Right lobe of liver (tissue), 6 donors: Measurements from ENCODE around the gene MRPL58. TPM values are rescaled to one million over a fixed set of nuclear protein-coding genes. Genes with fewer than 3 reads are reported as not detected.

Experiments
- ATAC-seq, 4 donors: fragments of 200-7000 bp; cut with Tn5 transposase; one replicate each; pipeline ENCODE4 v1.9.1; 2020; ENCODE audit warnings: mild to moderate bottlenecking in 4 of 4, moderate library complexity in 4 of 4
- DNase-seq, 3 donors: peaks; one replicate each; pipeline ENCODE4 v3.0.0-alpha.2; 2020
- H3K27ac ChIP-seq, 3 donors: fragments of 200-600 bp; one replicate each; pipeline ENCODE4 v1.8.0; 2022
- H3K27me3 ChIP-seq, 2 donors: fragments of 200-600 bp; one replicate each; pipeline ENCODE4 v1.8.0; 2022
- H3K36me3 ChIP-seq, 4 donors: fragments of 200-600 bp; sonication (generic) in 1 of 4; one replicate each; pipeline versions ENCODE4 v1.5.1 to v1.8.0; 2017 to 2022; ENCODE audit warnings: control low read depth in 1 of 4
- H3K4me1 ChIP-seq, 4 donors: fragments of 200-600 bp; sonication (generic) in 1 of 4; one replicate each; pipeline versions ENCODE4 v1.5.1 to v1.8.0; 2017 to 2022; ENCODE audit warnings: control low read depth in 1 of 4
- H3K4me3 ChIP-seq, 3 donors: fragments of 200-600 bp; one replicate each; pipeline ENCODE4 v1.8.0; 2022
- H3K9me3 ChIP-seq, 4 donors: fragments of 200-600 bp; sonication (generic) in 1 of 4; one replicate each; pipeline versions ENCODE4 v1.5.1 to v1.8.0; 2017 to 2022; ENCODE audit warnings: control low read depth in 1 of 4
- CTCF ChIP-seq, 4 donors: fragments of 200-600 bp in 3 of 4; fragments of 450-650 bp in 1 of 4; IDR thresholded peaks; one replicate each; pipeline versions ENCODE4 v1.5.1 to v1.8.0; 2016 to 2022; ENCODE audit warnings: antibody characterized with exemption in 4 of 4, mild to moderate bottlenecking in 2 of 4
- POLR2A ChIP-seq: fragments of 450-650 bp; IDR thresholded peaks from one replicate; pipeline ENCODE4 v1.6.1; 2017; ENCODE audit warnings: antibody characterized with exemption, mild to moderate bottlenecking
- WGBS: methylation state at CpG from one replicate; pipeline ENCODE4 v1.1.6; 2018; ENCODE audit warnings: low coverage, low lambda C conversion rate; ENCODE audit not compliant: insufficient coverage; ENCODE audit errors: missing lambda C conversion rate; 5-methylcytosine and 5-hydroxymethylcytosine counted together
- intact Hi-C, 2 donors: fragments of 100-400 bp; cut with DNase I; formaldehyde crosslinking; loops; one replicate each; pipeline versions ENCODE4 v1.11.2 to v1.14.1; 2022
- total RNA-seq, 6 experiments: library from RNA; depleted of rRNA in 2 of 6; stranded (reverse); fragments of >200 nt in 2 of 6; fragmentation: NEBNext Ultra II Directional in 3 of 6; extraction: Animal tissue kit (Norgen Biotek cat#: 25700) in 3 of 6; gene quantifications; one replicate each; pipeline versions ENCODE4 v1.1.0 to v1.2.4, GENCODE V29; 2016 to 2023
- donor health status: DM: no; HTN: yes; CAD: no.
- donor health status: DM: no; HTN: no; CAD: no.
- donor health status: DM: no; HTN: no; CAD: no.
- donor health status: DM: no; HTN: yes; CAD: no.
- donor health status: DM: no; HTN: yes; CAD: no.

Gene MRPL58
- total RNA-seq, 6 experiments from 2014 or later = 23.7 to 112 (median 28.1) TPM

- no peak for ATAC-seq
- Histone ChIP-seq H3K27me3 (peaks cover 0 to 7% of the 10 kb centered on the region in 2 donors), H3K4me1 (peaks cover 0 to 21% (median 3%) of the 10 kb centered on the region in 4 donors)
Measured at GRCh38 chr17:74986206-74986576, 26.3 kb upstream of the MRPL58 start.

DNA sequence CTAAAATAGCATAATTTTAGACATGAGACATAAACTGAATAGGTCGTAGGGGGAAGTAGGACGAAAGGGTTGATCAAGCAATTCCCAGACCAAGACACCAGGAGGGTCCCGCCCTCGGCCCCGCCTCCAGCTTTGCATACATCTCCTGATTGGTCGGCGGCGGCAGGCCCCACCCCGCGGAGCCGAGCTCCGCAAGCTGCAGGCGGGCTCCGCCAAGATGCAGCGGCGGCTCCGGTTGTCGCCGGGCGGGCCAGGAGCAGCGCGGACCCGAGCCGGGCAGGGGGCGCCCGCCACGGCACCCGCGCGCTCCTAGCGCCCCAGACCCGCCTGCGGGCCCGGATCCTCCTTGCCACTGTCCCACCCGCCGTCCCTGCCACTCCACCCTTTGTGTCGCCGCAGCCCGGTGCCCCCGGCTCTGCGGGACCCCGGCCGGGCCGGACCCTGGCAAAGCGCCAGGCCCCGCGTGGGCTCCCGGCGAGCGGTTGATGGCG lies 25.0 kb upstream of the MRPL58 start, which contains the start of gene CDR2L:
CDR2L (plus strand) TSS at position 215 of the 491 bp plus-strand sequence. CDS start 412 bp downstream, outside the sequence.
- TF ChIP-seq POLR2A (peak; percentile 86), CTCF (IDR thresholded peaks at IDR 0.05) (no peak)
- Histone ChIP-seq H3K27ac (peak within 1 kb of the TSS; percentile 58 to 85 (median 80)), H3K27me3 (peaks cover 0 to 7% of the 10 kb centered on the region in 2 donors), H3K4me3 (peak within 1 kb of the TSS; percentile 54 to 67 (median 58)), H3K4me1 (peaks cover 0 to 9% (median 3%) of the 10 kb centered on the region in 4 donors), H3K36me3 (no peaks in the 10 kb centered on the region), H3K9me3 (no peaks in the 10 kb centered on the region)
- 0% methylated on average over 11 of the region's 51 CpGs for WGBS
- peak; percentile 95 to 97 (median 95) for DNase-seq
- intact Hi-C loops = no loop called here
- peak; percentile 96 to 99 (median 98) for ATAC-seq

More at GRCh38 chr17:74986206-74986576, 26.3 kb upstream of the MRPL58 start:
- no peak for DNase-seq
- Histone ChIP-seq H3K36me3 (no peaks in the 10 kb centered on the region), H3K9me3 (no peaks in the 10 kb centered on the region), H3K4me3 (no peak overlapping the region), H3K27ac (no peak overlapping the region)
- intact Hi-C loops = no loop called here
- whole genome bisulfite sequencing = 89% methylated on average over 3 of the region's 3 CpGs
- TF ChIP-seq POLR2A (no peak), CTCF (IDR thresholded peaks at IDR 0.05) (no peak)

DNA sequence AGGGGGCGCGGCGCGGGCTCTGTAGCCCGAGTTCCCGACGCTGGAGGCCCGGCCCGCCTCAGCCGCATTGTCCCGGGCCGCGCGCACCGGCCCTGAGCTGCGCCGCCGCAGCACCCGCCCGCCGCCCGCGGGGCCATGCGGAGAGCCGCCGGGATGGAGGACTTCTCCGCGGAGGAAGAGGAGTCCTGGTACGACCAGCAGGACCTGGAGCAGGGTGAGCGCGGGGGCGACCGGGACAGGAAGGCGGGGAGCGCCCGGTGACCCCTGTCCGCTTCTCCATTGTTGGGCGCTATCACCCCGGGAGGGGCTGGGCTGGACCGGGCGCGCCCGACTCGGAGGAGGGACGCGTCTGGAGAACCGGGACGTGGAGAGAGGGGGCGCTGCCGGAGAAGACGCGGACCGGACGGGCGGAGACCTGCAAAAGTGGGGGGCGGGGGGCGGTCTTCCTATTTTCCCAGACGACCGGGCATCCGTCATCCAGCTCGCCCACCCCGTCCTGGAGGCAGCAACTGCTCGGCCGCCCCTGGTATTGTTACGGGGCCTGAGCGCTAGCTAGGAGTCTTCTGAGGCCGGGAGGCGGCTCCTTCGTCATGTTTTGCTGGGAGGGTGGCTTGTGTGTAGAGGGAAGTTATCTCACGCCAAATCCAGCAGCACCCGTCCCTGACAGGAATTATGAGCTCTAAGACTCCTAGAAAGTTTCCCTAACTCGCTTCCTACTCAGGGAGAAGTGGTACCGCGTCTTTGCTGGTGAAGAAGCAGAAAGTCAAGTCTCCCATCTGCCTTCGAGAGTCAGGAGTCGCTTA lies 24.4 kb upstream of the MRPL58 start:
- no peak for TF ChIP-seq POLR2A
- peak; percentile 2 to 20 (median 8) for TF ChIP-seq CTCF (IDR thresholded peaks at IDR 0.05)
- DNase-seq = peak; percentile 64 to 82 (median 78)
- Histone ChIP-seq H3K4me3 (peak overlapping the region; percentile 54 to 67 (median 58)), H3K4me1 (peaks cover 0 to 7% (median 3%) of the 10 kb centered on the region in 4 donors), H3K27me3 (peaks cover 0 to 7% of the 10 kb centered on the region in 2 donors), H3K27ac (peak overlapping the region; percentile 58 to 85 (median 80)), H3K36me3 (no peaks in the 10 kb centered on the region), H3K9me3 (no peaks in the 10 kb centered on the region)
- ATAC-seq = peak; percentile 48 to 67 (median 60)
- 20% methylated on average over 7 of the region's 76 CpGs for WGBS
- intact Hi-C loops = no loop called here

DNA sequence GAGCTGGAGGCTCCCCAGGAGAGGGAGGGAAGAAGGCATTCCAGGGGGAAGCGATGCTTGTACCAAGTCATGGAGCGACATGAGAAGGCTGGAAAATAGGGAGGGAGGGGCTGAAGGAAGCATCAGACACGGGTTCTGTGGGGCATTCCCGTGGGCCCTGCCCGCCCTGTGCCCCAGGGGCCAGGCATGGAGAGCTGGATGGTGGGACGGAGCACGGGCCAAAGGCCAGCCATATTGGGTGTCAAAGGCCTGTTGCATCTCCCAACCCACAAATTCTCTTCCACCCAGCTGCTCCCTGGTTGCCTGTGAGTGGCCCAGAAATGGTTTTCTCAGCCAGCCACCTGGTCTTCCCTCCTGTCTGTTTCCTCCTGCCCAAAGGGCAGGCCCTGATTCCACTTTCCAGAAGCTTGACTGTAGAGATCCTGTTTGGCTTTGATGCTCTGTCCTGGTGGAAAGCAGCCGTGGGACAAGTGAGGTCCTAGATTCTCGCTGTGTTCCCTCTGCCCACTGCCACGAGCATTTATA lies 21.8 kb upstream of the MRPL58 start:
- 83% methylated on average over 4 of the region's 10 CpGs for WGBS

More for the DNA sequence above, 21.8 kb upstream of the MRPL58 start:
- no peak overlapping the region for H3K4me3 ChIP-seq
- peaks cover 0 to 7% (median 3%) of the 10 kb centered on the region in 4 donors for H3K4me1 ChIP-seq
- H3K9me3 ChIP-seq = no peaks in the 10 kb centered on the region
- intact Hi-C loops = no loop called here
- H3K36me3 ChIP-seq = no peaks in the 10 kb centered on the region
- ATAC-seq (no peak), DNase-seq (no peak)
- TF ChIP-seq POLR2A = no peak
- TF ChIP-seq CTCF (IDR thresholded peaks at IDR 0.05) = no peak
- no peak overlapping the region for H3K27ac ChIP-seq
- peaks cover 0 to 7% of the 10 kb centered on the region in 2 donors for H3K27me3 ChIP-seq
